ENCODE measurements around the gene LYPLAL1.

DNA sequence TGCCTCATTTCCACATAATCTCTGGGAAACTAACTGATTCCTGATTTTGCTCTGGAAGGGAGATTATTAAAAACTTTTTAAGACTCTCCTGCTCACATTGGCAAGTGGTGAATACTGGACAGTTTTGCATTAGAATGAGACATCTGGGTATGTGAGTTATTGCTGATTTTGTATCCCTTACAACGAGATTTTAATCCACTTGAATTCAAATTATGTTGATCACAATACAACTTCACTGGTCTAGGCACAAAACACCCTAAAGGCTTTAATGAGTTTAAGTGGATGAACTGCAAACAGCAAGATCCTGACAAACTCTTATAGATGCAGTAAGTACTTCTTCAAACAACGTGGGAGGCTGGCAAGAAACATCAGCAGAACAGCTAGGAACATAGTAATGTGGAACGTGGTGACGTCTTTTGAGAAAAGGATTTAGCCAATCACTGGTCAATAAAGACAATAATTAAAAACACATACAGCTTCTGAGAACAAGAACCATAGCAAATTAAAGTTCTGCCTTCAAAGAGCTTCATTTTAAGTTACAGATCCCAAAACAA is 10.2 kb upstream of the LYPLAL1 start:
- TF ChIP-seq POLR2AphosphoS5 (IDR thresholded peaks at IDR 0.05; ENCODE audit: borderline replicate concordance, low read depth, low read length) (no peak), EZH2 (IDR thresholded peaks at IDR 0.05) (no peak)

Measured in SK-N-MC (cell line).